HEK293T (cell line): Measurements from ENCODE around the gene OR2AG1.

Source experiments
- BHLHE40 ChIP-seq: fragments of 450-650 bp; IDR thresholded peaks from 2 replicates; pipeline ENCODE4 v1.6.1; 2016; ENCODE audit warnings: mild to moderate bottlenecking, moderate library complexity, borderline replicate concordance
- ELF4 ChIP-seq: fragments of 450-650 bp; IDR thresholded peaks from 2 replicates; pipeline ENCODE4 v1.6.1; 2017; ENCODE audit warnings: antibody characterized with exemption
- FOXA1 ChIP-seq: fragments of 450-650 bp; IDR thresholded peaks from 2 replicates; pipeline ENCODE4 v1.6.1; 2016; ENCODE audit warnings: mild to moderate bottlenecking
- HDGF ChIP-seq: fragments of 450-650 bp; IDR thresholded peaks from 2 replicates; pipeline ENCODE4 v1.6.1; 2017; ENCODE audit warnings: antibody characterized with exemption, borderline replicate concordance
- NFRKB ChIP-seq: fragments of 450-650 bp; IDR thresholded peaks from 2 replicates; pipeline ENCODE4 v1.6.1; 2016; ENCODE audit warnings: mild to moderate bottlenecking, moderate library complexity
- SP1 ChIP-seq: fragments of 450-650 bp; IDR thresholded peaks from 2 replicates; pipeline ENCODE4 v1.6.1; 2017
- SUZ12 ChIP-seq: fragments of 450-650 bp; IDR thresholded peaks from 2 replicates; pipeline ENCODE4 v1.6.1; 2016; ENCODE audit warnings: mild to moderate bottlenecking
- ZNF384 ChIP-seq: fragments of 450-650 bp; IDR thresholded peaks from 2 replicates; pipeline ENCODE4 v1.6.1; 2016

GRCh38 chr11:6825231-6825744, 42.5 kb downstream of the OR2AG1 start:
- TF ChIP-seq ZNF384 (no peak), SP1 (no peak), ELF4 (no peak), NFRKB (no peak), BHLHE40 (no peak), SUZ12 (no peak), FOXA1 (no peak), HDGF (no peak)
